ENCODE measurements around the gene CMTR1. TPM values are rescaled to one million over a fixed set of nuclear protein-coding genes. Genes with fewer than 3 reads are reported as not detected.

CMTR1 gene
- total RNA-seq, 2 donors from 2014 or later: 84.1 to 86.9 TPM

GRCh38 chr6:37531026-37531425 lies 98.0 kb downstream of the CMTR1 start:
- Mint-ChIP-seq H3K4me3 (no peak overlapping the region), H3K4me1 (ENCODE audit: low read depth) (peaks cover 13% of the 10 kb centered on the region), H3K27me3 (ENCODE audit: low read depth) (peaks cover 11% of the 10 kb centered on the region), H3K36me3 (ENCODE audit: insufficient read depth in 2 of 2) (no peaks in the 10 kb centered on the region), H3K27ac (no peak overlapping the region), H3K9me3 (no peaks in the 10 kb centered on the region)
- DNase-seq: no peak
- ATAC-seq (replicated peaks in 1 of 2): no peak

Other genes with a start within 250 kb of the CMTR1 start
- 10 to 100 TPM; 23.2 to 24.4 TPM for gene TBC1D22B, start 175.4 kb upstream of the CMTR1 start, total RNA-seq
- gene TMEM217, start 175.1 kb upstream of the CMTR1 start, total RNA-seq: 1 to 10 TPM; 6.8 to 9.3 TPM
- 10 to 100 TPM; 19.3 to 24.7 TPM for gene RNF8, start 79.2 kb upstream of the CMTR1 start, total RNA-seq
- gene CCDC167, start 66.7 kb downstream of the CMTR1 start, total RNA-seq: 10 to 100 TPM; 32.2 to 36.4 TPM

Data from activated T-cell treated with anti-CD3 and anti-CD28 coated beads, Interleukin-2, amount 50 U/mL, for 72 hours (primary cell).